CD4-positive, CD25-positive, alpha-beta regulatory T cell (primary cell): ENCODE results near the gene C3orf62. TPM values are rescaled to one million over a fixed set of nuclear protein-coding genes. Genes with fewer than 3 reads are reported as not detected.

Experiments used
- ATAC-seq, 2 donors: fragments of 150-1000 bp; cut with Tn5 transposase; one replicate each; pipeline ENCODE4 v1.10.0; 2021; ENCODE audit warnings: low read depth in 2 of 2, moderate number of reproducible peaks in 2 of 2, moderate library complexity in 1 of 2
- DNase-seq, 3 donors: peaks; one replicate each; pipeline versions ENCODE4 v3.0.0 to v3.0.0-alpha.2; 2012 to 2022; ENCODE audit warnings: mixed read lengths in 1 of 3
- H3K27ac ChIP-seq: one replicate; pipeline ENCODE4 v1.7.0; 2013; ENCODE audit warnings: mild to moderate bottlenecking, low read length; ENCODE audit not compliant: insufficient read depth, poor library complexity, severe bottlenecking
- H3K27me3 ChIP-seq: one replicate; pipeline ENCODE4 v1.7.0; 2013; ENCODE audit warnings: low read length; ENCODE audit not compliant: control insufficient read depth, insufficient read depth
- H3K36me3 ChIP-seq: one replicate; pipeline ENCODE4 v1.7.0; 2013; ENCODE audit warnings: mild to moderate bottlenecking, low read length, moderate library complexity; ENCODE audit not compliant: control insufficient read depth, insufficient read depth
- H3K4me1 ChIP-seq: 2 replicates; pipeline ENCODE4 v1.7.0; 2013; ENCODE audit warnings: mild to moderate bottlenecking, low read length; ENCODE audit not compliant: insufficient read depth, control insufficient read depth, poor library complexity, severe bottlenecking
- H3K4me3 ChIP-seq: one replicate; pipeline ENCODE4 v1.7.0; 2013; ENCODE audit warnings: low read depth, mild to moderate bottlenecking, low read length, moderate library complexity
- H3K9me3 ChIP-seq, 2 experiments: 1 replicate in 1 of 2; 2 replicates in 1 of 2; pipeline ENCODE4 v1.7.0; 2013; ENCODE audit warnings: low read length in 2 of 2, mild to moderate bottlenecking in 1 of 2, moderate library complexity in 1 of 2; ENCODE audit not compliant: control insufficient read depth in 2 of 2
- H3K27ac Mint-ChIP-seq, 3 donors: one replicate each; pipeline ENCODE4 v1.8.0; 2020 to 2022; ENCODE audit warnings: mild to moderate bottlenecking in 3 of 3, mixed read lengths in 3 of 3, moderate library complexity in 2 of 3
- H3K27me3 Mint-ChIP-seq: one replicate; pipeline ENCODE4 v1.8.0; 2022; ENCODE audit warnings: mild to moderate bottlenecking, mixed read lengths
- H3K36me3 Mint-ChIP-seq: one replicate; pipeline ENCODE4 v1.8.0; 2020; ENCODE audit warnings: mixed read lengths
- H3K4me1 Mint-ChIP-seq, 4 donors: one replicate each; pipeline ENCODE4 v1.8.0; 2020 to 2022; ENCODE audit warnings: mixed read lengths in 4 of 4, mild to moderate bottlenecking in 1 of 4
- H3K4me3 Mint-ChIP-seq, 4 donors: one replicate each; pipeline ENCODE4 v1.8.0; 2020 to 2022; ENCODE audit warnings: mild to moderate bottlenecking in 4 of 4, mixed read lengths in 4 of 4, moderate library complexity in 3 of 4
- H3K9me3 Mint-ChIP-seq, 7 donors: one replicate each; pipeline ENCODE4 v1.8.0; 2020 to 2022; ENCODE audit warnings: mixed read lengths in 7 of 7, mild to moderate bottlenecking in 3 of 7, moderate library complexity in 2 of 7
- polyA plus RNA-seq, 4 donors: library from polyadenylated mRNA; unstranded; fragments of 300-500 nt; fragmentation: Illumina TruSeq; gene quantifications; one replicate each; pipeline ENCODE4 v1.2.3, GENCODE V29; 2021
- total RNA-seq: library from RNA; stranded (reverse); gene quantifications from one replicate; pipeline ENCODE4 v1.2.3, GENCODE V29; 2022

C3orf62 gene
- total and polyA plus RNA-seq, 5 donors from 2014 or later: 0.56 to 12.4 (median 0.79) TPM

DNA sequence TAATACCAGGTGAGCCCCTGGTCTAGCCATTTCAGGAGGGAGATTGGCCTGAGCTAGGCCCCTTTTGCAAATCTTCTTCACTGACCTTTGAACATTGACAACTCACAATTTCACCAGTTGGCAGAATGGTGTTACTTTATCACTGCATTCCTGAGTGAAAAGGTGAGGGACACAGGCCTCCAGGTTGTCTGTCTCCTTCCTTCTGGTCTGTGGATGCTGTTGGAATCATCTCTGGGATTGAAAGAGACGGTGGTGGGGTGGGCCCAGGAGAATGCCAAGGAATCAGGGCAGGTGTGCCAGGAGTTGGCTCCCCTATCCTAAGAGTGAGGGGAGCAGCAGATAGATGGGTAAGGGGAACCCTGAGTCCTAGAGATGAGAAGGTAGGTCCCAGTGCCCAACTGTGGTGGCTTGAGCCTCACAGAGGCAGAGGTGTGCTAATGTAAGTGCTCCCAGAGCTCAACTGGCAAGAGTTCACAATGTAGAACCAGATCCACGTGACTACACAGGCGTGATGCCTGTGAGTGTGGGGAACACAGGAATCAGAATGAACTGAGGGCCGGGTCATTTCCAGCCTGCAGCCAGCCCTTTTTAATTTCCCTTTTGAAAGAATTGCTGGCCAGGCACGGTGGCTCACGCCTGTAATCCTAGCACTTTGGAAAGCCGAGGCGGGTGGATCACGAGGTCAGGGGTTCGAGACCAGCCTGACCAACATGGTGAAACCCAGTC is 11.2 kb downstream of the C3orf62 start:
- Histone ChIP-seq H3K4me1 (no peaks in the 10 kb centered on the region), H3K27me3 (no peaks in the 10 kb centered on the region), H3K36me3 (no peaks in the 10 kb centered on the region), H3K27ac (no peak overlapping the region), H3K4me3 (no peak overlapping the region), H3K9me3 (no peaks in the 10 kb centered on the region)
- no peak for ATAC-seq
- peak overlapping the region in 1 of 3 donors; percentile 38 for H3K27ac Mint-ChIP-seq
- H3K27me3 Mint-ChIP-seq: no peaks in the 10 kb centered on the region
- no peak overlapping the region for H3K4me3 Mint-ChIP-seq
- no peaks in the 10 kb centered on the region for H3K9me3 Mint-ChIP-seq
- H3K36me3 Mint-ChIP-seq: peaks cover 11% of the 10 kb centered on the region
- peaks cover 0 to 2% (median under 1%) of the 10 kb centered on the region in 4 donors for H3K4me1 Mint-ChIP-seq
- no peak for DNase-seq

DNA sequence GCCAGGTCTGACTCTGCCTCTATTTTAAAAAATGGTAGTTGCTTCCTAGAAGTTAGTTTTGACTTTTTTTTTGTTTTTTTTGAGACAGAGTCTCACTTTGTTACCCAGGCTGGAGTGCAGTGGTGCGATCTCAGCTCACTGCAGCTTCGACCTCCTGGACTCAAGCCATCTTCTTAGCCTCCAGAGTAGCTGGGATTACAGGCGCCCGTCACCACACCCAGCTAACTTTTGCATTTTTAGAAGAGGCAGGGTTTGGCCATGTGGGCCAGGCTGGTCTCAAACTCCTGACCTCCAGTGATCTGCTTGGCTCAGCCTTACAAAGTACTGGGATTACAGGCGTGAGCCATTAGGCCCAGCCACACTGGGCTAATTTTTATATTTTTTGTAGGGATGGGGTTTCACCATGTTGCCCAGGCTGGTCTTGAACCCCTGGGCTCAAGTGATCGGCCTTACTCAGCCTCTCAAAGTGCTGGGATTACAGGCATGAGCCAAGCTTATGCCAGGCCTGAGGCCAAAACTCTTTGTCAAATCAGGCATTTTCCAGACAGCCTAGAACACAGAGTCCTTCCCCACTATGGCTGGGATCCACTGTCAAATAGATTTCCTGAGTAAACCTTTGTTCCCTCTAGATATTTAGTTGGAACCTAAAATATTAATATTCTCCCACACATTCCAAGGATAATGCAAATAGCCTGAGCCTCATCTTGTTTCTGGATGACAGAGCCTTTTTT is 13.7 kb downstream of the C3orf62 start:
- no peaks in the 10 kb centered on the region for H3K9me3 ChIP-seq
- Mint-ChIP-seq H3K27ac (no peak overlapping the region), H3K36me3 (peaks cover 5% of the 10 kb centered on the region), H3K9me3 (no peaks in the 10 kb centered on the region), H3K4me1 (peaks cover 0 to 2% (median 0%) of the 10 kb centered on the region in 4 donors), H3K27me3 (no peaks in the 10 kb centered on the region), H3K4me3 (no peak overlapping the region)
- no peaks in the 10 kb centered on the region for H3K36me3 ChIP-seq
- ATAC-seq: no peak
- no peaks in the 10 kb centered on the region for H3K27me3 ChIP-seq
- H3K4me1 ChIP-seq: no peaks in the 10 kb centered on the region
- H3K4me3 ChIP-seq: no peak overlapping the region
- DNase-seq: no peak
- H3K27ac ChIP-seq: no peak overlapping the region

DNA sequence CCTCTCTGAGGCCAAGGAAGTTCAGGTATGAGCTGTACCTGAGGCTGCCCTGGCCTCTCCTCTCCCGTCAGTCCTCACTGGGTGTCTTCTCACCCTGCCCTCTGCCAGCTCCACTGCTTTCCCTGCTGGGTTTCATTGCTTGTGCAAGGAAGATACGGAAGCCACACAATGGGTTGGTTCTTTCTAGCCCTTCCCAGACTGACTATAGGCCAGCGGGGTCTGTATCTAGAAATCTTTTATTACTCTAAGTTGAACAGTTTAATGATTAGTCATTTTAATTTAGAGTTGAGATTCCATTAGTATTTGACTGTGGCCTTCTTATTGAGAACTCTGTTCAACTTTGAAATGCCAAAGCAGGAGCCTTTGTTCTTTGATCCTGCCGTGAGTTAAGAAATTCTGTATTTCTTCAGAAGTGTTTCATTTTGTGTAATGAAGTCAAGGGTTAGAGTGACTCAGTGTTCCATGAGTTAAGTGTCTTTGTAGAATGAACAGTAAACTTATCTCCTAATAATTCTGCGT is 16.2 kb downstream of the C3orf62 start:
- Histone ChIP-seq H3K4me1 (no peaks in the 10 kb centered on the region), H3K36me3 (no peaks in the 10 kb centered on the region), H3K27ac (no peak overlapping the region), H3K4me3 (no peak overlapping the region), H3K9me3 (no peaks in the 10 kb centered on the region), H3K27me3 (no peaks in the 10 kb centered on the region)
- Mint-ChIP-seq H3K4me3 (no peak overlapping the region), H3K36me3 (no peaks in the 10 kb centered on the region), H3K27me3 (no peaks in the 10 kb centered on the region), H3K4me1 (no peaks in the 10 kb centered on the region), H3K27ac (peak overlapping the region in 1 of 3 donors; percentile 76), H3K9me3 (no peaks in the 10 kb centered on the region)
- DNase-seq (no peak), ATAC-seq (no peak)

DNA sequence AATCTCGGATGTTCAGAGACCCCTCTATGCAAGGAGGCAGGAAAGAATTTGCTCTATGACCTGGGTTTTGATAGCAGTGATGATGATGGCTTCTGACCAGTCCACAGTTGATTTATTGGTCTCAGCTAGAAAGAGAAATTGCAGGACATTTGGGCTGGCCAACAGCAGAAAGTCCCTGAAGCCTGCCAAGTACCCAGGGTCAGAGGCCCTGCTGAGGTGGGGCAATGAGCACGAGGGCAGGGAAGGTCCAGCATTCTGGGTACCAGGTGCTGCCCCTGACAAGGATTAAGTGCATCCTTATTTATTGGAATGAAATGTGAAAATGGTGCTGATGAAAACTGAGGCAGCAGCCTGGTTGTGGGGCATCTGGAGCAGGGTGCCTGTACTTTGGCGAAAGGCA is 19.8 kb downstream of the C3orf62 start:
- Histone ChIP-seq H3K4me1 (no peaks in the 10 kb centered on the region), H3K27ac (no peak overlapping the region), H3K4me3 (no peak overlapping the region), H3K27me3 (no peaks in the 10 kb centered on the region), H3K9me3 (no peaks in the 10 kb centered on the region), H3K36me3 (no peaks in the 10 kb centered on the region)
- Mint-ChIP-seq H3K4me3 (no peak overlapping the region), H3K27me3 (no peaks in the 10 kb centered on the region), H3K36me3 (no peaks in the 10 kb centered on the region), H3K4me1 (no peaks in the 10 kb centered on the region), H3K9me3 (no peaks in the 10 kb centered on the region), H3K27ac (no peak overlapping the region)
- DNase-seq (no peak), ATAC-seq (no peak)

DNA sequence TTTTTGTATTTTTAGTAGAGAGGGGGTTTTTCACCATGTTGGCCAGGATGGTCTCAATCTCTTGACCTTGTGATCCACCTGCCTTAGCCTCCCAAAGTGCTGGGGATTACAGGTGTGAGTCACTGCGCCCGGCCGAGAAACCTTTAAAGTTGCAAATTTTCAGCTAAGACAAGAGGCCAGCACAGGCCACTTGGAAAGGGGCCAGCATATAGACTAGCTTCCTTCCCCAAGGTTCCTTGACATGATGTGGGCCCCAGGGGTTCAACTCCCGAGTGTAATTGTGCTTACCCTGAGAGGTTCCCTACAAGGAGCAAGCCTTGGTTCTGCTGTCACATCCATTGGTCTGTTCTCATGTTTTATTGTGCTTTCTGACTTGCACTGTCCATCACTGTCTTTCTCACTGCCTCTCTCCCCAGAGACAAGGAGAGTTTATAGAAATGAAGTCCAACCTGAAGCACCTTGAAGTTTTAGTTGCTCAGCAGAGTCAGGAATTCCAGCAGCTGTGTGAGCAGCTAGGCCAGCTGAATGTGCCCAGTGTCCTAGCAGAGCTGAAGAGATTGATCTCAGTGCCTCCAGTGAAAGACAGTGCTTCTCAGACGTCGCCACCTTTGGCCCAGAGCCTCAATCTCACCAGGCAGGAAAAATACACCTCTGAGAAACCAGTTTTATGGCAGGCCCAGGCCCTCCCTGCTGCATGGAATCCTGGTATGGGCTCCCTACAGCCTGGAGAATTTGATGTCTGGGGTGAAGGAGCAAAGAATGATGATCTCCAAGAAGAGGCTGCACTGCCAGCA is 21.1 kb downstream of the C3orf62 start:
- Mint-ChIP-seq H3K4me1 (no peaks in the 10 kb centered on the region), H3K27ac (peak overlapping the region in 1 of 3 donors; percentile 31), H3K4me3 (no peak overlapping the region), H3K36me3 (no peaks in the 10 kb centered on the region), H3K9me3 (no peaks in the 10 kb centered on the region), H3K27me3 (no peaks in the 10 kb centered on the region)
- Histone ChIP-seq H3K27me3 (no peaks in the 10 kb centered on the region), H3K36me3 (no peaks in the 10 kb centered on the region), H3K4me3 (no peak overlapping the region), H3K27ac (no peak overlapping the region), H3K9me3 (no peaks in the 10 kb centered on the region), H3K4me1 (no peaks in the 10 kb centered on the region)
- no peak for DNase-seq
- no peak for ATAC-seq

DNA sequence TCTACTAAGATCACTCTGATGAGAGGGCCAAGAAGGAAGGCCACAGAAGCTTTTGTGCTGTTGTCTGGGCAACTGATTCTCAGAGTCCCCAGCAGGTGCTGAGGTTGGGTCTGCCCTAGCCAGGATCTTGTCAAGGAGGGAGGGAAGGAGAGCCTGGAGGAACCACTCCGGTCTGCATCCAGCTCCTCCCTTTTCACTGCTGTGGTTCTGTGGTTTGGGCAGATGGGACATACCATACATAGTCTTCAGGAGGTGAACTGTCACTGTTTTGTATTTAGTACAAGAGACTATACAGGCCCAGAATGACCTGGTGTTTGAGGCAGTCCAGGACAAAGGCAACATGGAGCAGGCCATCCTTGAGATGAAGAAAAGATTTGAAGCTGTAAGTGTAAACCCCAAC is 21.9 kb downstream of the C3orf62 start:
- no peak overlapping the region for H3K27ac ChIP-seq
- DNase-seq (no peak), ATAC-seq (no peak)

DNA sequence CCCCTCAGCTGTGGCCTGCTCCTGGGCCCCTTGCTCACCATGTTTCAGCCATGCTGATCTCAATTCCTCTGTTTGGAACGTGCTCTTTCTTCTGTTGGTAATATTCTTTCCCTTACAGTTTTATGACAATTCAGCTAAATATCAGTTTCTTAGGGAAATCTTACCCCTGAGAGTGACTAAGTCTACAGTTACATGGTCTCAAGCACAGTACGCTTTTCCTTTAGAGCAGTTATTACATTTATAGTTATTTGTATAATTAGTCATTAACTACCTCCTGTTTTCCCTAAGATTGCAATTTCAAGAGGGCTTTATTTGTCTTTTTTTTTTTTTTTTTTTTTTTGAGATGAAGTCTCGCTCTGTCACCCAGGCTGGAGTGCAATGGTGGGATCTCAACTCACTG is 23.5 kb downstream of the C3orf62 start:
- Histone ChIP-seq H3K4me3 (no peak overlapping the region), H3K4me1 (no peaks in the 10 kb centered on the region), H3K27ac (no peak overlapping the region), H3K9me3 (no peaks in the 10 kb centered on the region), H3K36me3 (no peaks in the 10 kb centered on the region), H3K27me3 (no peaks in the 10 kb centered on the region)
- Mint-ChIP-seq H3K27ac (no peak overlapping the region), H3K9me3 (no peaks in the 10 kb centered on the region), H3K36me3 (no peaks in the 10 kb centered on the region), H3K27me3 (no peaks in the 10 kb centered on the region), H3K4me3 (no peak overlapping the region), H3K4me1 (no peaks in the 10 kb centered on the region)
- no peak for ATAC-seq
- DNase-seq: no peak

More for the DNA sequence above, 21.9 kb downstream of the C3orf62 start:
- no peak overlapping the region for H3K27ac Mint-ChIP-seq
- H3K36me3 Mint-ChIP-seq: no peaks in the 10 kb centered on the region
- no peaks in the 10 kb centered on the region for H3K4me1 Mint-ChIP-seq
- no peak overlapping the region for H3K4me3 Mint-ChIP-seq
- Histone ChIP-seq H3K36me3 (no peaks in the 10 kb centered on the region), H3K4me1 (no peaks in the 10 kb centered on the region), H3K9me3 (no peaks in the 10 kb centered on the region), H3K27me3 (no peaks in the 10 kb centered on the region), H3K4me3 (no peak overlapping the region)
- H3K9me3 Mint-ChIP-seq: no peaks in the 10 kb centered on the region
- no peaks in the 10 kb centered on the region for H3K27me3 Mint-ChIP-seq
